Large intestine (tissue), 3 donors: Measurements from ENCODE around the gene FTH1. TPM values are rescaled to one million over a fixed set of nuclear protein-coding genes. Genes with fewer than 3 reads are reported as not detected.

ENCODE experiments used
- DNase-seq, 2 donors: peaks; one replicate each; pipeline versions ENCODE4 v3.0.0 to v3.0.0-alpha.2; 2013
- H3K27ac ChIP-seq: one replicate; pipeline ENCODE4 v1.5.1; 2013; ENCODE audit warnings: low read length
- H3K27me3 ChIP-seq: 2 replicates; pipeline ENCODE4 v1.6.1; 2013; ENCODE audit warnings: low read length; ENCODE audit not compliant: control insufficient read depth, insufficient read depth
- H3K36me3 ChIP-seq: 2 replicates; pipeline ENCODE4 v1.6.1; 2013; ENCODE audit warnings: low read length; ENCODE audit not compliant: control insufficient read depth, insufficient read depth
- H3K4me1 ChIP-seq: one replicate; pipeline ENCODE4 v1.6.1; 2013; ENCODE audit warnings: low read length; ENCODE audit not compliant: control insufficient read depth, insufficient read depth
- H3K4me3 ChIP-seq: one replicate; pipeline ENCODE4 v1.5.1; 2013; ENCODE audit warnings: low read length
- H3K9me3 ChIP-seq: one replicate; pipeline ENCODE4 v1.6.1; 2013; ENCODE audit warnings: mild to moderate bottlenecking, low read depth, low read length, moderate library complexity; ENCODE audit not compliant: control insufficient read depth
- WGBS: methylation state at CpG from one replicate; pipeline ENCODE4 v1.1.5; 2013; ENCODE audit warnings: low lambda C conversion rate; ENCODE audit not compliant: insufficient coverage; 5-methylcytosine and 5-hydroxymethylcytosine counted together
- polyA plus RNA-seq: library from polyadenylated mRNA; unstranded; fragments of 120-200 nt; gene quantifications from one replicate; pipeline ENCODE4 v1.2.1, GENCODE V29; 2013

The FTH1 gene
- polyA plus RNA-seq, 1 donor = 5,100 TPM

DNA sequence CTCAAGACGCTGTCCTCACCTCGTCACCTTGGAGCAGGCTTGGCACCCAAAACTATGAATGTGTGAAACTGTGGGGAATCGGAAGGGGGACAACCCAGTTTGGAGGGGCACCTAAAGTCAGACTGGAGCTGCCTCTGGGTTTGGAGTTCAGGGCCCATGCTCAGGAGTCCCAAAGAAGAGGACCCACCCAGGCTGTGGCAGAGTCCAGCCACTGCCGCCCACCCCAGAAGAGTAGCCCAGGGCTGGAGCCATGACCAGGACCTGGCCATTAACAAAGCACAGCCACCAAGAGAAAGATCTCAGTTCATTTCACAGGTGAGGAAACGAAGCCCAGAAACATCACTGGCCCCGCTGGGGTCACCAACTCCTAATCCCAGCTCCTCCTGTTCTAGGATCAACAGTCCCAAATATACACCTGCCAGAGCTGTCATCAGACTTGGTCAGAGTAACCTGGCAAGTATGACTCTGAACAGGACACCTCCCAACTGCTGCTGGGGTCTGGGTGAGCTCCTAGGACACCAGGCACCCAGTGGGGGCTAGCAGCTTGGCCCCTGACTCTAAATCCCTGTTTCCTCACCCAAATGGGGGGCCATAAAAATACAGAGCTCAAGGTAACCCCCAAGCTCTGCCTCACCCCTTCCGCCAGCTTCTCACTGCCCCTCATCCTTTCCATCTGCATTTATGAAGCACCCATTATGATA lies 52.8 kb downstream of the FTH1 start:
- H3K9me3 ChIP-seq = no peaks in the 10 kb centered on the region
- H3K4me1 ChIP-seq = peaks cover 21% of the 10 kb centered on the region
- no CpG with 5 or more reads among the region's 7 CpGs for WGBS
- H3K4me3 ChIP-seq = no peak overlapping the region
- no peak overlapping the region for H3K27ac ChIP-seq
- H3K27me3 ChIP-seq = peaks cover 4% of the 10 kb centered on the region
- no peaks in the 10 kb centered on the region for H3K36me3 ChIP-seq
- DNase-seq = no peak

Other genes starting within 250 kb of the FTH1 start
- 55.5 TPM for gene MYRF, start 215.0 kb downstream of the FTH1 start, polyA plus RNA-seq
- gene TMEM258, start 175.0 kb downstream of the FTH1 start, polyA plus RNA-seq = 189 TPM
- 21.5 TPM for gene FEN1, start 174.7 kb downstream of the FTH1 start, polyA plus RNA-seq
- gene FADS1, start 150.6 kb downstream of the FTH1 start, polyA plus RNA-seq = 9.0 TPM
- gene FADS2, start 139.3 kb downstream of the FTH1 start, polyA plus RNA-seq = 28.8 TPM
- gene FADS3, start 76.1 kb downstream of the FTH1 start, polyA plus RNA-seq = 9.1 TPM
- gene RAB3IL1, start 50.1 kb downstream of the FTH1 start, polyA plus RNA-seq = 19.6 TPM
- 3.9 TPM for gene BEST1, start 17.3 kb downstream of the FTH1 start, polyA plus RNA-seq
- gene INCENP, start 156.4 kb upstream of the FTH1 start, polyA plus RNA-seq = 22.5 TPM
- gene SCGB1D1, start 222.6 kb upstream of the FTH1 start, polyA plus RNA-seq = not detected
- not detected for gene SCGB2A1, start 241.0 kb upstream of the FTH1 start, polyA plus RNA-seq